ENCODE data around the gene KLF17. TPM values are rescaled to one million over a fixed set of nuclear protein-coding genes. Genes with fewer than 3 reads are reported as not detected.

The KLF17 gene
- total and polyA plus RNA-seq, 2 of the 8 experiments (the other 6 are each of a cell fraction or from before 2014, with no cell fraction given), result not detected

DNA sequence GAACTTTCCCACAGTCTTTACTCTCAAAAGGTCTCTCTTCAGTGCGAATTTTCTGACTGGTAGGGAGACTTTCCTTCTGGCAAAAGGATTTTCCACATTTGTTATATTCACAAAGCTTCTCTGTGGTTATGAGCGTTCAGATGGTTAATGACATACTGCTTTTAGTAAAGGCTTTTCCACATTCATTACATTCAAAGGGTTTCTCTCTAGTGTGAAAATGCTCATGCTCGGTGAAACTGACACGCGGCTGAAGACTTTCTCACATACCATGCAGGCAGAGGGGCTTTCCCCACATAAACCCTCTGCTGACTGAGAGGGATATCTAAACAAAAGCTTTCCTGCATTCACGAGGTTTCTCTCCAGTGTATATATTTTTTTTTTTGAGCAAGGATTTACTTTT lies 32.7 kb downstream of the KLF17 start (continued):
- TF ChIP-seq SIN3A (conservative IDR thresholded peaks at IDR 0.05 in 1 of 2, IDR thresholded peaks at IDR 0.05 in 1 of 2; ENCODE audit: low read depth in 1 of 2, low read length in 2 of 2) (no peak), EZH2 (IDR thresholded peaks at IDR 0.05; ENCODE audit: low read depth, low read length, severe bottlenecking) (no peak), RNF2 (IDR thresholded peaks at IDR 0.05; ENCODE audit: borderline replicate concordance, low read depth, low read length, missing control alignments, poor library complexity, severe bottlenecking) (no peak), JUN (IDR thresholded peaks at IDR 0.05; ENCODE audit: low read depth, low read length) (no peak), POLR2AphosphoS5 (IDR thresholded peaks at IDR 0.05; ENCODE audit: low read depth, low read length) (no peak), POLR2A (IDR thresholded peaks at IDR 0.05; ENCODE audit: control extremely low read depth in 1 of 2, low read depth in 2 of 2, low read length in 2 of 2) (no peak), FOSL1 (IDR thresholded peaks at IDR 0.05; ENCODE audit: insufficient read depth, low read depth, low read length) (no peak)

Data from H1 (cell line).